NCI-H128 (cell line): Measurements from ENCODE around the gene ADNP2.
"Not testable (repeated sequence)": the region's sequence is repeated elsewhere in the genome, so short reads cannot be mapped to it uniquely, and the experiment has no call there.

Source experiments
- DNase-seq: peaks from one replicate; lab custom pipeline; 2025; ENCODE audit not compliant: unreplicated experiment; lab: John Stamatoyannopoulos, UW

Gene ADNP2

DNA sequence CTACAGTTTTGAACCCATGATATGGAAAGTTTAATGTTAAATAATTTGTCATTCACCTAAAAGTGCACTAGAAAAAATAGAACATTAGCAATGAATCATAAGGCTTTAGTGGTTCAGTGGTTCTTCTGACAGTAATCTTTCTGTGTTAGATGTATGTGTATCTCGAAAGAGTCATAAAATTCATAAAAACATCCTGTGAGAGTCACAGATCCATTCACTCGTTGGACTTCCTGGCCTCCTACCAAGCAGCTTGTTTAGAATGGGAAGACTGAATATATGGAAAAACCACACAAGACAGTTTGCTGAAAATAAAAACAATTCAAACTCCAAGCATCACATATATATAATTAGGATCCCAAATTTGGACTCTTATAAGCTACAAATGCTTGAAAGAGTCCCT is 34.8 kb downstream of the ADNP2 start:
- DNase-seq: no peak

DNA sequence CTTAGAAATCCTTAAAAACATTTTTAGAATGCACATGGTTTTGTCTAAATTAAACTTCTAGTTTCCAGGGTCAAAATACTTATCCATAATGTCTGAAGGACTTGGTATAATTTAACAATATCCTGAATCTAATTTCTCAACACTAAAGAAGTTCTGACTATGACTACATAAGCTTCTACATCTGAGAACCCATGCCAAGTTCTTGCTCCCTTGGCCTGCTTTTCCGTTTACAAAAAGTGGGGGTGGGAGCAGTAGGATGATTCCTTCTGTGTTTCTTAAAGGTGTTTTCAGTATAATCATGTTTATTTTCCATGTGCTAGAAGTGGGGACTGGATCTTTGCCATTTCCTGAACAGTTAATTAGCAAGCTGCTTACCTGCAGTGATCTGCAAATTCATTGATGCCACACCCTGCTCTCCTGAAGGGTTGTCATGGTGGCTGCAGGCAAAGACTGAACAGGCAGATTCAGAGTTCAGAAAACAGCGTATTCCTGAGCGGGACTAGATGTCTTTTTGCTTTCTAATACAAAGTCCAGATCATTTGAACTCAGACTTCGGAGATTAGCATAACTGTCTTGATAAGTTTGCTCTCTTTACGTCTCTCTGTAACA is 36.2 kb downstream of the ADNP2 start:
- DNase-seq: no peak

DNA sequence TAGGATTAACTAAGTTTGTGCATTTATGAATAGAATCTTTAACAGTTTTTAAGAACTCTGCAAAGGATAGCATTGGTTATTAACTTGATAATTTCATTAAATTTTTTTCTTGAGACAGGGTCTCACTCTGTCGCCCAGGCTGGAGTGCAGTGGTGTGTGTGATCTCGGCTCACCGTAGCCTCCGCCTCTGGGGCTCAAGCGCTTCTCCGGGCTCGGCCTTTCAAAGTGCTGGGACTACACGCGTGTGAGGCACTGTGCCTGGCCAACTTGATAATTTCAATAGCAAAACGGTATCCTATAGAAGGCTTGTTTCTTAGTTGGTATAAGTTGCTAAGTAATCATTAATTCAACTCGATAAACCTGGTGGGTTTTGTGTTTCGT is 38.0 kb downstream of the ADNP2 start:
- DNase-seq: no peak

DNA sequence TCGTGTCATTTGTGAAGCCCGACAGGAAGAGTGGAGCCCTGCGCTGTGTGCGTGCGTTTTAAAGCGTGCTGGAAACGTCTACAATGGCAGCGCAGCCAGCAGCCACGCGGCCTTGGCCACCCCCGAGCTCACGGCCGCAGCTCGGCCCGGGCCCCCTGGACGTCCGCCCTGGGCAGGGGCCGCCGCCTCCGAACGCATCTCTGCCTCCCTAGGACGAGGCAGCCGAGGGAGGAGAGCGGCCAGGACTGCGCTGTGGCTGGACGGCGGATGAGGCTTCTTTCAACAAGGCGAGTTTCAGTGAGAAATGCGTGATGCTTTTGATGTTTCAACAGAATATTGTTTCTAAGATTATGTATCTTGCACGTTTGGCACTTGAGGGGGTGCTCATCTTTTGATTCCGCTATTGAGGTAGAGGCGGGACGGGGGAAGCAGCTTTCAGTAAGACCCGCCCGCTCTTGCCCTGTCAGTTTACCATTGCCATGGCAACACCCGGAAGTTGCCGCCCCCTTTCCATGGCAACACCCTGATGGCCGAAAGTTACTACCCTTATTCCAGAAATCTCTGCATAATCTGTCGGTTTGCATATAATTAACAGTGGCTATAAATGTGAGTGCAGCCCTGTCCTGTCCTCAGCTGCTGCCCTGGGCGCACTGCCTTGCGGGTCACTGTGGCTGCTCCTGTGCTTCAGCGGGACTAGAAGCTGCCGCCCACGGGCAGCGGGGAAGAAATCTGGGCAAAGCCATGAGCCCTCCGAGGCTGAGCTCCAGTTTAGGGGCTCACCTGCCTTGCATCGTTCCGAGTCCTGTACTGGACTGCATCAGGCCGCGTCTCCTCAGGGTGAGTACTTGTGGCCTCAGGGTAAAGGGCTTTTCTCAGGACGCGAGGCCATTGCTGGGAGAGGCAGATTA is 38.6 kb downstream of the ADNP2 start:
- peak; percentile 81 for DNase-seq

DNA sequence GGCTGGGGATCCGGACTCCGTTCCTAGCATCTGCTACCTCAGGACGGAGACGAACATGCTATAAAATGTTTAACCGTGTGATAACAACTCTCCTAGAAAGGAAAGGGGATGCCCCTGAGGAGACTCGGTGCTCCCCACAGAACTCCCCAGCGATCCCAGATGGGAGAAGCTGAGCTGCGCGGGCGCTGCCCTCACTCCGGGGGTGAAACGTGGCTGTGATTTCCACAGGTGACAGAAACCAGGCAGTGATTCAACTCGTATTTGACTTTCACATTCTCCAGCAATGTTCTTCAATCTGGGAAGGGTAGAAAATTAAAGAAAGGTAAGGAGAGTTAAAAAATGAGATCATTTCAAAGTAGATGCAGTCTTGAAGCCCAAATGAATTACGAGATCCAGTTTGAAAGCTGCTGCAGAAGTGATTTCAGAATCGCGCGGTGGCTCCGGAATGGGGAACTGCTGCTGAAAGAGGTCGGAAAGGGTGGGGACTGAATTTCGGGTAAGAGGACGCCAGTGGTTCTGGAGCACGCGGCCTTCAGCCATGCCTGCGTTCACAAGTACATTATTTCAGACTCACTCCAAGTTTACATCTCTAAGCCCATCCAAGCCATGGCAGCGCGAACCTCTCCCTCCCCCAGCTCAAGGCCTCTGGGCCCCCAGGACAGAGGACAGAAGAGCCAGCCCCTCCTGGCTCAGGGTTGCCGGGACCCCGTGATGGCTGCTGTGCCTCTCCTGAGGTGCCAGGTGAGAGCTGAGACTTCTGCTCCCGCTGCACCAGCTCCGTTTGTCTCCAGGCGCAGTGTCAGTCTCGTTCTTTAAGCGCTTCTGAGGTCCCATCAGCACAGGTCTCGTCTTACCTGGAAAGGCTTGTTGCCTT is 39.5 kb downstream of the ADNP2 start:
- DNase-seq: no peak

DNA sequence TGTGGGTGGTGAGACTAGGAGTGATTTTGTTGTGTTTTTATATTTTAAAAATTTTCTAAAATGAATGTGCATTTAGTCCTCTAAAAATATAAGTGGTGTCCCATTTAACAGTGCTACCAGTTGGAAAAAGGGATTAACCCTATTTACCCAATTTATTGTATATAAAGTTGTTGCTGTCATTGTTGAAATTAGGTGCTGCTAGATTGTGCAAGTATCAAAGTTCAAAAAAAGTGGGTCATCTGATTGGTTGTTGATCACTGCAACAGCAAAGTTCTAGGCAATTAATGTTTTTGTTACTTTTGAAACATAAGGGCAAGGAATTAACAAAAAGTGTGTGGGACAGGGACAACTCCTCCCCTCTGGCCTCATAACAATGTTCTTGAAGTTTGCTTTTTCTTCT is 40.6 kb downstream of the ADNP2 start:
- no peak for DNase-seq

DNA sequence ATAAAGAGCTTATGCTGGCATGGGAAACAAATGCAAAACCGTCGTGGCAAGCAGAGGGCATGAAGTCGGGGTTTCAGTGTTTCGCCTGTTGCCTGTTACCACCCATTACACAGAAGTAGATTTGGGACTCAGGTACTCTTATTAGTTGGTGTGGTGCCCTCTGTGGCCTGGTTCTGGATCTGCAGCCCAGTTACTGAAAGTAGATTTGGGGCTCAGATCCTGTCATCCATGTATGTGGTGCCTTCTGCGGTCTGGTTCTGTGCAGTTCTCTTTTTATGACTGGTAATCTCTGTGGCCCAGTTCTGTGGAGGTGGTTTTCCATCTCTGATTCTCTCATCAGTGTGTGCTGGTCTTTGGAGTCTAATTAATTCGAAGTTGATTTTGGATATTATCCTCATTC is 45.2 kb downstream of the ADNP2 start:
- DNase-seq: no peak

DNA sequence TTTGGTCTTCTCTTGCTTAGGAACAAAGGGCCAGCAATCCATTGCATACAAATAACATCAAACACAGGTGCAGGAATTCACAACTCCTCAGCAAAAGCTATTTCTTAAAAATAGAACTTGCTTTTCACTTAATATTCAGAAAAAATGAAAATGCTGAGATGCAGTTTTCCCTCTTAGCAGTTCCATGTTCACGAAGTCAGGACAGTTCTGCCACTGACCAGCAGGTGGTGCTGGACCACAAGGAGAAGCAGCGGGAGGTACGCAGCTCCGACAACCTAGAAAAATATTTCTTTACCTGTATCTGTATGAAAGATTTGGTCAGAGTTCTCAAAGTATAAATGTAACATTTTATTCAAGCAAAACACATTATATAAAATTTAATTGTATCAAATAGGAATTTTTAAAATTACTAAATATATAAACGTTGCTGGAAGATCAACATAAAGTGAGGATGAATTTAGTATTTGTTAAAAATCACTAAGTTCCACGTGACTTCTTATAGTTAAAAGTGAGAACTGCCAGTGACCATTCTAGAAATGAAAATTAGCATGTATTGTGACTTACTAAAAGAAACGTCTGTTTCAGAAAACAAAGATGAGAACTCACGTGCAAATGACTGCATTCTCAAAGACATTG is 48.8 kb downstream of the ADNP2 start:
- DNase-seq: peak; percentile 73

DNA sequence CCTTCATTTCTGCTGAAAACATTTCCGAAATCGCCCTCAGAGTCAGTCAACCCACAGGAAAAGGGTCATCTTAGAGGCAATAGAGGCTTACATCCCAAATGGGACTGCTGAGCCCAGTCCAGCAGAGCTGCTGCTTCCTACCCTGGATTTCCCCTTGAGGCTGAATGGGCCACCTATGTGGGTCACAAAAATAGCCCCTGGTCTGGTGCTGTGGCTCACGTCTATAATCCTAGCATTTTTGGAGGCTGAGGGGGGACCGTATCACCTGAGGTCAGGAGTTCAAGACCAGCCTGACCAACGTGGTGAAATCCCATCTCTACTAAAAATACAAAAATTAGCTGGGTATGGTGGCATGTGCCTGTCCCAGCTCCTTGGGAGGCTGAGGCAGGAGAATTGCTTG is 49.3 kb downstream of the ADNP2 start:
- no peak for DNase-seq

DNA sequence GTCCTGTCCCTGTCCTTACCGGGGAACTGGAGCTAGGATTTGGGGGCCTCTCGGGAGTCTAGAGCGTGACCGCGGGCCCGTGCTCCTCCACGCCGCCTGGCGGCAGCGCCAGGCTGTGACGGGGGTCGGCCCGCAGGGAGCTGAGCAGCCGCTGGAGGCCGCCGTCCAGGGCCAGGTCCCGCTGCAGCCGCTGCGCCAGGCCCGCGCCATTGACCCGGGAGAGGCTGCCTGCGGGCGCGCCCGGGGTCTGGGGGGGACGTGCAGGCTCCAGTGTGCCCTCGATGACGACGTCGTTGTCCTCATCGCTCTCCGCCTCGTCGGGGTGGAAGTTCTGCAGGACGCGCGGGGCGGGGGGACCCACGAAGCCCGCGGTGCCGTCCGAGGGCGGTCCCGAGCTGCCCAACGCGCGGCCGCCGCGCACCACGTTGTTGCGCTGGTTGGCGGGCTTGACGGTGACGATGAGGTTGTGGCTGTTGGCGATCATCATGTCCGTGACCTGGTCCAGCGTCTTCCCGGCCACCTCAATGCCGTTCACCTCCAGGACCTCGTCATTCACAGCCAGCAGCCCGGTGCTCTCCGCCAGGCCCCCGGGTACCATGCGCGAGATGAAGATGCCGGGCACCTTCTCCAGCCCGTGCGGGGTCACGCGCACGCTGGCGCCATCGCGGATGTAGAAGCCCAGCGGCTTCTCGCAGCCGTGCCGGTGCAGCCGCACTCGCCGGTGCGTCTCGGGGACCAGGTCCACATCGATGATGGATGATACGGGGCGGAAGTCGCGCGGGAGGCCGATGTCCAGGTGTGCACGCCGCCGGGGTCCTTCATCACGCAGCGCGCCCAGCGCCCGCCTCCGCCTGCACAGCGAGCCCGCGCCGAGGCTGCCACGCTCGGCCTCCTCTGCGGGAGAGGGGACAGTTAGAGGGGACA is 50.9 kb downstream of the ADNP2 start:
- no peak for DNase-seq

DNA sequence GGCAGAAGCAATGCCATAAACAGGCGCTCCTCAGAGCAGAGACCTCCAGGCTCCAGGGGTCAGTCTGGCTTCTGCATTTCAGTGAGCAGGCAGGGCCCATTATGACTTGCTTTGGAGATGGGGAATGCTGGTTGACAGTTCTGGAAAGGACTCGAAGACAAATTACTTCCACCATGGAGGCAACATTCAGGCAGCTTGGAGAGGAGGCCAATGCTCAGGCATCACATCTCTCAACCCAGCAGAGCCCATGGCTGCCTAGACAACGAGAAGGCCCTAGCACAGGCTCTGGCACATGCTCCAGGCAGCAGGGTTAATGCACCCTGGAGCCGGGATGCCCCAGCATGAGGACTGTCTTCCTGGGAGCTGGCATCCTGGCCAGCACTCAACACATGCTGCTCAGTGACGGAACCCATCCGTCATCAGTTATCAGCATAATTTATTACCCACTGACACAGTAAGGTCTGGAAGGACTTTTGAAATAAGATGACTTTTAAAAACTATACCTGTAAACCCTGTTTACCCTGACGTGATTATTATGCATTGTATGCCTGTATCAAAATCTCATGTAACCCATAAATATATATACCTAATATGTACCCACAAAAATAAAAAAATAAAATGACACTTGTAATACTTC is 52.8 kb downstream of the ADNP2 start:
- no peak for DNase-seq

DNA sequence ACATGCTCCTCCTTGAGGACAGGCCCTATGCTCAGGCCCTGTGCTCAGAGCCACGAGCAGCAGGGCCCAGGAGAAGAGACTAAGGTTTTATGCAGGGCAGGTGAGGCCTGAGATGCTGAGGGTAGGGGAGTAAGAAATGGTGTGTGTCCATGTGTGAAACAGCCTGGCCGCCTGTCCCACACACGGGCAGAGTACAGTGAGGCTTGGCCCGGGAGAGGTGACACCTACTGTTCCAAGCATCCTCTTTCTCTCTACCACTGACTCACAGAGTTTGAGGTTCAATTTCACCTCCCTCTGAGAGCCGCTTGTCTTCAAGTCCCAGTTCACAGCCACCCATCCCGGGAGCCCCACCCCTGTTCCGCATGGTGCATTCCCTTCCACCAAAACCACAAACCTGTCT is 54.1 kb downstream of the ADNP2 start:
- DNase-seq: no peak

DNA sequence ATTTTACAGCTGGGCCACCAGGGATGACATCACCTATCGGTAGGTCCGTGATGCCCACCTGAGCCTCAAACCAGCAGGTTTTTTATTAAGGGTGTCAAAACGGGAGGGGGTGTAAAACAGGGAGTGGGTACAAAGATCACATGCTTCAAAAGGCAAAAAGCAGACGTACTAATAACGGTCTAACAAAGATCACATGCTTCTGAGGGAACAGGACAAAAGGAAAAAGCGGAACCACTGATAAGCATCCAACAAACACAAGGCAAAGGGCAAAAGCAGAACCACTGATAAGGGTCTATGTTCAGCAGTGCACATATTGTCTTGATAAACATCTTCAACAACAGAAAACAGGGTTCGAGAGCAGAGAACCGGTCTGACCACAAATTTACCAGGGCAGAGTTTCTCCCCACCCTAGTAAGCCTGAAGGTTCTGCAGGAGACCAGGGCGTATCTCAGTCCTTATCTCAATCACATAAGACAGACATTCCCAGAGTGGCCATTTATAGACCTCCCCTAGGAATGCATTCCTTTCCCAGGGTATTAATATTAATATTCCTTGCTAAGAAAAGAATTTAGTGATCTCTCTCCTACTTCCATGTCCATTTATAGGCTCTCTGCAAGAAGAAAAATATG is 55.8 kb downstream of the ADNP2 start:
- DNase-seq: not testable (repeated sequence)

DNA sequence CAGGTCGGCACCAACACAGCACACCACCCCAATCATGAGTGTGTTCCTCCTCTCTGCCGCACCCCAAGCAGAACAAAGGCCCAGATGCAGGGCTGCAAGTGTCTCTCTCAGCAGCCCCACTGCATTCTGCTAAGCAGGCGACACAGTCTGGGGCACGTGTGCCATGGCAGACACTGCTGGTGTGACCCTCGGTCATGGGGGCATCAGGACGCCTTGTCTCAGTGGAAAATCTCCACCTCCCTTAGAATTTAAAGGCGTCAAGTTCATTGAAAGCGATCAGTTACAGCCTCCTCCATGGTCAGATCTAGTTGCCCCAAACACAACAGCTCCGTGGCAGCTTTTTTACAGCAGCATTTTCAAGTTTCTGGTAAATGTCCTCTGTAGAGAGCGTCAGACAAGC is 57.2 kb downstream of the ADNP2 start:
- no peak for DNase-seq

DNA sequence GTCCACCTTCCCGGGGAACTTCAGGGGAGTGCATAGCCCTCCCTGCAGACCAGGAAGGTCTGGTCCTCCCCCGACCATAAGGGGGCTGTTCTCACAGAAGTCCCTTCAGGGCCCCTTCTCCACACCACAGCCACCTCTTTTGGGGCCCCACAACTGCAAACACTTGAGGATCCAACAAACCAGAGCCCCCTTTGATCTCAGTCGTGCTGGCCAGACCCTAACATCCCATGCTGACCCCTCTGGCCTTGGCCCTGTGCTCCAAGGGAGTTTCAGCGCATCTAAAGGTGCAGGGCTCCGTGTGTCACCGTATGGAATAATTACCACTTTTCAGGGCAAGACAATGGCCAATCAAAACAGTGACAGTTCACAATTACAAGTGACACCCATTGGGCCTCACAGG is 57.7 kb downstream of the ADNP2 start:
- DNase-seq: no peak

DNA sequence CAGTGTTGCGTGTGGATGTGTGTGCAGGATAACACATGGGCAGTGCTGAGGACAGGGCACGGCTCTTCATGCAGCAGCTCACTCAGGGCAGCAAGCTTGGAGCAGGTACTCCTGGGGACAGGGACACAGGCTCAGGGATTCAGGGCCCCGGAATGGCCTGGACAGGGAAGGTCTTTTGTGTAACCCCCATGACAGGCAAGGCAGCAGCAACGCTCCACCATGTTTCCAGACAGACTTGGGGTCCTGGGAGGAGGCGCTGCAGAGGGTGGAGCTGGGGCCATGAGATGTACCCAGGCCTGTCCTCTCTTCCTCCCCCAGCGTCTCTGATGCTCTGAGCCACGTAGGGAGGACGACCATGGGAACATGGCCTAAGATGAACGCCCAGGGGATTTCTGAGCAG is 58.3 kb downstream of the ADNP2 start:
- DNase-seq: no peak

DNA sequence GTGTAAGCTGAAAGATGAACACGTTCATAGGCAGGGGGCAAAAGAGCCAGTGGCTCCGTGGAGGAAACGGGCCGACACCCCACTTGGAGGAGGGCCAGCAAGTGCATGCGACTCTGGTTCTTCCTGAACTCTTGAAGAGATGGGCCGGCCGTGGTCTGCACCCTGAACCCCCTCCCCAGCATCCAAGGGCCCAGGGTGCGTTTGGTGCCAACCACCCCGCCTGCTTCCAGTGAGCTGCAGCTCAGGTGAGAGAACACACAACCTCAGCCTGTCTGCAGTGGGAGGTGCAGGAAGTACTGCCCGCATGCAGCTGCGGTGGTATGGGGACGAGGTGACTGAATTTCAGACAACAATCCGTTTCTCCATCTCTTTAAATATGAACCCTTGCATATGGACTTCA is 58.9 kb downstream of the ADNP2 start:
- no peak for DNase-seq

DNA sequence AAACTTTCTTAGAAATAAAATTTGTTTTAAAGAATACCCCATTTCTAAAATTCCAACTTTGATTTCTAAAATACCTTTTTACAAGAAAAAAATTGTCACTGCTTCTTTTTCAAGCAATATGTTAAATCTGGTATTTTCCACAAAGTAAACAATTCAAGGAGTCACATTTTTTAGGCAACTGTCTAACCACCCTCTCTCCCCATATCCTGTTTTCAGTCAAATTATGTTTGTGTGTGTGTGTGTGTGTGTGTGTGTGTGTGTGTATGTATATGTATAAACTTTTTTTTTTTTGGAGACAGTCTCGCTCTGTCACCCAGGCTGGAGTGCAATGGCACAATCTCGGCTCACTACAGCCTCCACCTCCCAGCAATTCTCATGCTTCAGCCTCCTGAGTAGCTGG is 59.3 kb downstream of the ADNP2 start:
- no peak for DNase-seq

DNA sequence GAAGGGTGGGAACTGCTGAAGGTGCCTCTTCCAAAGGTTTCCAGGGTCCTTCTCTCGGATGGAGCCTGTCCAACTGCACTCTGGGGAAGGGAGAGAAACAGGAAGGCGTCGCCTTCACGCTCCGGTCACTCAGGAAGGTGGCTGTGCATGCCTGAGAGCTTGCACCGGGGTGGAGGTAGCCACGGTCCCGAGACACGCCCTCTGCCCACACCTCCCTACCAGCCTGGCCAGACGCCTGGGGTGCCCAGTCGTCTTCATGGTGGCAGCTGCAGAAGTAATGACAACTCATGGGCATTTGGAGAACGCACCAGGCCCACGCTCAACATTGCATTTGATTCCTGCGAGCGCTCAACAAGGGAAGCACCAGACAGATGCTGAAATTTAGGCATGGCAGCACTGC is 59.9 kb downstream of the ADNP2 start:
- no peak for DNase-seq
